H1 (cell line): ENCODE data around the gene RNF182. TPM values are rescaled to one million over a fixed set of nuclear protein-coding genes. Genes with fewer than 3 reads are reported as not detected.

ENCODE experiments used
- CTCF ChIA-PET: fragments of 300-600 bp; sonication (Branson Sonifier 250); formaldehyde crosslinking; loops from one replicate; lab custom pipeline; 2021; ENCODE audit not compliant: partially characterized antibody; lab: Charles Lee
- POLR2A ChIA-PET: fragments of 300-600 bp; sonication (Branson Sonifier 250); formaldehyde crosslinking; loops from one replicate; lab custom pipeline; 2021; ENCODE audit warnings: inconsistent platforms; ENCODE audit not compliant: partially characterized antibody; lab: Charles Lee
- DNase-seq, 2 experiments: peaks; one replicate each; pipeline versions ENCODE4 v3.0.0 to v3.0.0-alpha.2; 2010 to 2022; ENCODE audit warnings: low spot score in 2 of 2, low read depth in 1 of 2, mixed read lengths in 1 of 2
- FAIRE-seq: peaks from 2 replicates; lab custom pipeline; 2011; peaks lifted over from hg19 to GRCh38; lab: Jason Lieb, UNC
- H2AFZ ChIP-seq: 2 replicates; pipeline ENCODE4 v1.8.1; 2012; ENCODE audit warnings: low read length, inconsistent platforms
- H2AK5ac ChIP-seq: 2 replicates; pipeline ENCODE4 v1.6.1; 2013; ENCODE audit warnings: low read depth, low read length
- H2BK120ac ChIP-seq: replicated peaks from 2 replicates; pipeline ENCODE3; 2013; ENCODE audit warnings: low read depth, low read length, inconsistent platforms
- H2BK12ac ChIP-seq: 2 replicates; pipeline ENCODE4 v1.6.1; 2013; ENCODE audit warnings: low read depth, low read length
- H2BK15ac ChIP-seq: 2 replicates; pipeline ENCODE4 v1.6.1; 2013; ENCODE audit warnings: low read length
- H2BK20ac ChIP-seq: 2 replicates; pipeline ENCODE4 v1.6.1; 2013; ENCODE audit warnings: low read length
- H2BK5ac ChIP-seq: 2 replicates; pipeline ENCODE4 v1.6.1; 2013; ENCODE audit warnings: low read depth, low read length
- H3K14ac ChIP-seq: 2 replicates; pipeline ENCODE4 v1.6.1; 2013; ENCODE audit warnings: inconsistent platforms; ENCODE audit not compliant: insufficient read length
- H3K18ac ChIP-seq: 2 replicates; pipeline ENCODE4 v1.6.1; 2013; ENCODE audit warnings: low read length; ENCODE audit errors: extremely low read depth
- H3K23ac ChIP-seq: 2 replicates; pipeline ENCODE4 v1.6.1; 2013; ENCODE audit warnings: inconsistent platforms; ENCODE audit not compliant: insufficient read length
- H3K23me2 ChIP-seq: 2 replicates; pipeline ENCODE4 v1.6.1; 2013; ENCODE audit warnings: low read depth, low read length
- H3K27ac ChIP-seq: 2 replicates; pipeline ENCODE4 v1.6.1; 2011; ENCODE audit warnings: low read depth, low read length, inconsistent platforms
- H3K27me3 ChIP-seq, 4 experiments: replicated peaks in 1 of 4; 1 replicate in 1 of 4; 2 replicates in 3 of 4; pipeline versions ENCODE4 v1.6.1 to v1.8.1; 2011 to 2013; ENCODE audit warnings: low read length in 3 of 4, mild to moderate bottlenecking in 3 of 4, inconsistent platforms in 2 of 4, mixed read lengths in 2 of 4, moderate library complexity in 1 of 4; ENCODE audit not compliant: control insufficient read depth in 3 of 4, insufficient read depth in 3 of 4; ENCODE audit errors: extremely low read depth in 1 of 4
- H3K36me3 ChIP-seq, 4 experiments: 2 replicates each; pipeline versions ENCODE4 v1.6.1 to v1.8.1; 2011 to 2013; ENCODE audit warnings: mild to moderate bottlenecking in 4 of 4, low read length in 3 of 4, moderate library complexity in 2 of 4, control low read depth in 1 of 4, inconsistent platforms in 1 of 4; ENCODE audit not compliant: insufficient read depth in 4 of 4, control insufficient read depth in 2 of 4
- H3K4ac ChIP-seq: replicated peaks from 2 replicates; pipeline ENCODE3; 2013; ENCODE audit warnings: low read length, low read depth, mixed read lengths, inconsistent platforms; ENCODE audit not compliant: insufficient read length
- H3K4me1 ChIP-seq, 4 experiments: replicated peaks in 1 of 4; 1 replicate in 1 of 4; 2 replicates in 3 of 4; pipeline versions ENCODE4 v1.6.1 to v1.8.1; 2011 to 2013; ENCODE audit warnings: low read length in 3 of 4, inconsistent platforms in 2 of 4, mixed read lengths in 1 of 4; ENCODE audit not compliant: insufficient read depth in 4 of 4, control insufficient read depth in 3 of 4
- H3K4me2 ChIP-seq, 2 experiments: 2 replicates each; pipeline versions ENCODE4 v1.6.1 to v1.8.1; 2011 to 2013; ENCODE audit warnings: low read depth in 2 of 2, low read length in 2 of 2, control low read depth in 1 of 2, inconsistent platforms in 1 of 2, mild to moderate bottlenecking in 1 of 2; ENCODE audit not compliant: insufficient read depth in 1 of 2
- H3K4me3 ChIP-seq, 4 experiments: fragments of 200-600, 300-600 bp in 1 of 4; sonication (generic), shearing (Covaris generic), sonication (Bioruptor Twin) in 1 of 4; 2 replicates each; pipeline versions ENCODE4 v1.5.1 to v1.8.1; 2011 to 2016; ENCODE audit warnings: low read length in 4 of 4, low read depth in 3 of 4, control low read depth in 2 of 4, inconsistent platforms in 2 of 4, mild to moderate bottlenecking in 2 of 4, mixed read lengths in 1 of 4, moderate library complexity in 1 of 4; ENCODE audit not compliant: insufficient read depth in 2 of 4; ENCODE audit errors: extremely low read depth in 1 of 4
- H3K56ac ChIP-seq: replicated peaks from 2 replicates; pipeline ENCODE3; 2013; ENCODE audit warnings: low read depth, mild to moderate bottlenecking, mixed read lengths, low read length, inconsistent platforms; ENCODE audit not compliant: insufficient read length
- H3K79me1 ChIP-seq: 2 replicates; pipeline ENCODE4 v1.6.1; 2013; ENCODE audit warnings: low read depth, low read length, control low read depth
- H3K79me2 ChIP-seq, 2 experiments: 2 replicates each; pipeline versions ENCODE4 v1.6.1 to v1.8.1; 2012 to 2013; ENCODE audit warnings: low read length in 2 of 2, mild to moderate bottlenecking in 2 of 2, inconsistent platforms in 1 of 2; ENCODE audit not compliant: insufficient read depth in 2 of 2, control insufficient read depth in 1 of 2
- H3K9ac ChIP-seq, 4 experiments: replicated peaks in 1 of 4; 1 replicate in 1 of 4; 2 replicates in 3 of 4; pipeline versions ENCODE4 v1.6.1 to v1.8.1; 2011 to 2013; ENCODE audit warnings: low read depth in 3 of 4, low read length in 3 of 4, control low read depth in 2 of 4, mild to moderate bottlenecking in 2 of 4, moderate library complexity in 2 of 4, inconsistent platforms in 1 of 4; ENCODE audit errors: extremely low read depth in 1 of 4
- H3K9me3 ChIP-seq, 2 experiments: 2 replicates each; pipeline versions ENCODE4 v1.6.1 to v1.8.1; 2012 to 2013; ENCODE audit warnings: mild to moderate bottlenecking in 2 of 2, moderate library complexity in 2 of 2, control low read depth in 1 of 2, inconsistent platforms in 1 of 2, low read depth in 1 of 2, low read length in 1 of 2, mixed read lengths in 1 of 2; ENCODE audit not compliant: insufficient read depth in 2 of 2
- H4K20me1 ChIP-seq, 2 experiments: replicated peaks in 1 of 2; 2 replicates each; pipeline versions ENCODE3 to v1.8.1; 2011 to 2013; ENCODE audit warnings: inconsistent platforms in 2 of 2, low read length in 2 of 2, mild to moderate bottlenecking in 1 of 2; ENCODE audit not compliant: insufficient read depth in 2 of 2, control insufficient read depth in 1 of 2
- H4K5ac ChIP-seq: 2 replicates; pipeline ENCODE4 v1.6.1; 2013; ENCODE audit warnings: low read length, low read depth, mixed read lengths, inconsistent platforms; ENCODE audit not compliant: insufficient read length
- H4K8ac ChIP-seq: 2 replicates; pipeline ENCODE4 v1.8.0; 2013; ENCODE audit warnings: mild to moderate bottlenecking, moderate library complexity, low read length, inconsistent platforms; ENCODE audit not compliant: insufficient read depth; ENCODE audit errors: extremely low read depth
- H4K91ac ChIP-seq: replicated peaks from 2 replicates; pipeline ENCODE3; 2013; ENCODE audit warnings: low read length, mixed read lengths, inconsistent platforms; ENCODE audit not compliant: insufficient read length
- BRCA1 ChIP-seq: IDR thresholded peaks from 2 replicates; pipeline ENCODE4 v1.6.1; 2012; ENCODE audit warnings: low read depth, low read length, improper control_type of control experiment
- CREB1 ChIP-seq: IDR thresholded peaks from 2 replicates; pipeline ENCODE4 v1.6.1; 2012; ENCODE audit warnings: inconsistent platforms
- GABPA ChIP-seq: IDR thresholded peaks from 2 replicates; pipeline ENCODE4 v1.6.1; 2011; ENCODE audit warnings: mild to moderate bottlenecking, low read length, moderate library complexity, borderline replicate concordance; ENCODE audit not compliant: insufficient read depth
- JUND ChIP-seq: IDR thresholded peaks from 2 replicates; pipeline ENCODE4 v1.6.1; 2011; ENCODE audit warnings: mild to moderate bottlenecking, improper control_type of control experiment, low read length
- NRF1 ChIP-seq: IDR thresholded peaks from 2 replicates; pipeline ENCODE4 v1.6.1; 2011; ENCODE audit warnings: mild to moderate bottlenecking, low read depth, low read length, improper control_type of control experiment
- POLR2AphosphoS5 ChIP-seq: IDR thresholded peaks from 2 replicates; pipeline ENCODE4 v1.6.1; 2011; ENCODE audit warnings: low read depth, low read length
- RAD21 ChIP-seq, 2 experiments: IDR thresholded peaks in 1 of 2; conservative IDR thresholded peaks in 1 of 2; 2 replicates each; pipeline ENCODE4 v1.6.1; 2011; ENCODE audit warnings: low read depth in 2 of 2, low read length in 2 of 2, improper control_type of control experiment in 1 of 2, inconsistent platforms in 1 of 2, mild to moderate bottlenecking in 1 of 2, moderate library complexity in 1 of 2
- RNF2 ChIP-seq: fragments of 200-900, 300-1000 bp; sonication (generic); IDR thresholded peaks from 2 replicates; pipeline ENCODE4 v1.7.1; 2016; ENCODE audit warnings: borderline replicate concordance, low read depth, mild to moderate bottlenecking, antibody characterized with exemption, low read length; ENCODE audit not compliant: poor library complexity, severe bottlenecking; ENCODE audit errors: missing control alignments
- RXRA ChIP-seq: IDR thresholded peaks from 2 replicates; pipeline ENCODE4 v1.6.1; 2011; ENCODE audit warnings: low read depth, mild to moderate bottlenecking, low read length, moderate library complexity; ENCODE audit not compliant: insufficient read depth
- SP4 ChIP-seq: IDR thresholded peaks from 2 replicates; pipeline ENCODE4 v1.6.1; 2012; ENCODE audit warnings: low read length, inconsistent platforms
- SUZ12 ChIP-seq: fragments of 200-600 bp; sonication (generic); IDR thresholded peaks from 2 replicates; pipeline ENCODE4 v1.6.1; 2012; ENCODE audit warnings: mild to moderate bottlenecking, inconsistent platforms, low read length, moderate library complexity, mixed read lengths
- TAF7 ChIP-seq: optimal IDR thresholded peaks from 2 replicates; pipeline ENCODE3; 2011; ENCODE audit warnings: low read depth, mild to moderate bottlenecking, inconsistent platforms, low read length, moderate library complexity, borderline replicate concordance
- YY1 ChIP-seq: IDR thresholded peaks from 2 replicates; pipeline ENCODE4 v1.6.1; 2011; ENCODE audit warnings: low read depth, mild to moderate bottlenecking, low read length
- WGBS, 2 experiments: shearing (Covaris generic) in 1 of 2; methylation state at CpG; one replicate each; pipeline versions ENCODE4 v1.1.6 to v1.1.7; 2013 to 2015; ENCODE audit warnings: low lambda C conversion rate in 2 of 2, mixed read lengths in 2 of 2, inconsistent platforms in 1 of 2, low coverage in 1 of 2, missing lambda C conversion rate in 1 of 2; ENCODE audit not compliant: insufficient replicate concordance in 2 of 2, insufficient coverage in 1 of 2, insufficient read length in 1 of 2; ENCODE audit errors: extremely low coverage in 1 of 2, missing lambda C conversion rate in 1 of 2; 5-methylcytosine and 5-hydroxymethylcytosine counted together
- polyA plus RNA-seq, 7 experiments: library from polyadenylated mRNA; depleted of rRNA in 3 of 7; stranded (reverse) in 5 of 7; unstranded in 2 of 7; fragments of >200 nt in 5 of 7; fragments of 200-250 nt in 2 of 7; gene quantifications; 1 replicate in 5 of 7; 2 replicates in 1 of 7; 4 replicates in 1 of 7; pipeline versions ENCODE4 v1.2.1 to v1.2.3, GENCODE V29; 2011 to 2013; ENCODE audit warnings: missing spikeins in 2 of 7, mixed read lengths in 2 of 7
- total RNA-seq: library from RNA; stranded (reverse); fragmentation: NEBNext Ultra II Directional; extraction: Animal tissue kit (Norgen Biotek cat#: 25700); gene quantifications from 2 replicates; pipeline ENCODE4 v1.2.1, GENCODE V29; 2021

Gene RNF182
- total and polyA plus RNA-seq, 2 of the 8 experiments (the other 6 are each of a cell fraction or from before 2014, with no cell fraction given): 6.2 to 10.7 TPM

DNA sequence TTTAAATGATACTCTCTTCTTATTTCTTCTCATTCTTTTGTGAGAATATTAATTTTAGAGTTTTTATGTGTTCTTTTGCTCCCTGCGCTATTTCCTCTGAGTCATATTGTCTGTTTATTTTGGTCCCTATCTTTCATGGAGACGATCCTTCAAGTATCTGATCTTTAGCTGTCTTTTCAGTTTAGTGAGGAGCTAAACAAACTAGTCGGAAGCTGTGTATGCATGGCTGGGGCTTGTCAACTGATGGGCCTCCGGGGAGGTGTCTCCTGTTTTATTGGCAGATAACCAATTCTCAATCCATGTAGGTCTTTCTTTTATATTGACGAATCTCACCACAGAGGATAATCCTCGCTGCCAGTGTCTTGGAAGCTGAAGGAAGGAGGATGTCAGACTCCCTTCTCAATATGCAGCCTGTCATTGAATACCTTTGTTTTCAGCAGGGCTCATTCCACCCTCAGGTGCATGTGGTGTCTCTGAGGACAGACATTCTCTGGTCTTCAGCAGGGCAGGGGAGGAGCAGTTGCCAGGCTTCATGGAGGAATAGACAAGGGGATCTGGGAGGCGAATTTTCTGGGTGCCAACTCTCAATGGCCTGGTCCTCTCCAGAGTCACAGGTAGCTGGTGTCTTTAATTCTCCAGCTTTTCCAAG, 64.9 kb downstream of the RNF182 start:
- H3K4ac ChIP-seq: no peak overlapping the region
- ChIA-PET CTCF (interaction anchor here (0.8 to 1.8 kb wide), 3 partner anchors 15 to 57 kb away, joined by 3 read pairs; no protein-coding TSS in a partner anchor), POLR2A (interaction anchor here (0.8 kb wide), 2 partner anchors 19 to 62 kb away, joined by 3 read pairs; no protein-coding TSS in a partner anchor)
- no peaks in the 10 kb centered on the region for H3K9me3 ChIP-seq
- H2BK20ac ChIP-seq: no peak overlapping the region
- H3K9ac ChIP-seq: no peak overlapping the region
- H4K8ac ChIP-seq: no peak overlapping the region
- H3K36me3 ChIP-seq: no peaks in the 10 kb centered on the region
- no peaks in the 10 kb centered on the region for H3K23me2 ChIP-seq
- 83% methylated on average over 7 of the region's 7 CpGs; no CpG with 5 or more reads in 1 of the 2 experiments for WGBS, 2 experiments
- DNase-seq: no peak
- H2AK5ac ChIP-seq: no peak overlapping the region
- no peaks in the 10 kb centered on the region for H3K79me2 ChIP-seq
- no peak overlapping the region for H3K23ac ChIP-seq
- no peak overlapping the region for H2BK120ac ChIP-seq
- H4K20me1 ChIP-seq: no peaks in the 10 kb centered on the region
- H2BK5ac ChIP-seq: no peak overlapping the region
- no peak overlapping the region for H4K5ac ChIP-seq
- no peak overlapping the region for H3K18ac ChIP-seq
- H4K91ac ChIP-seq: no peak overlapping the region
- H3K4me1 ChIP-seq: 0 out of 7 replicates have a peak, but pooled peaks cover 0 to 2% (median 0%) of the 10 kb centered on the region in 4 experiments
- no peak overlapping the region for H3K4me3 ChIP-seq
- FAIRE-seq: no peak
- no peaks in the 10 kb centered on the region for H3K27me3 ChIP-seq
- H3K27ac ChIP-seq: no peak overlapping the region
- no peak overlapping the region for H3K4me2 ChIP-seq
- no peak overlapping the region for H2BK15ac ChIP-seq
- no peak overlapping the region for H3K56ac ChIP-seq
- H3K79me1 ChIP-seq: no peaks in the 10 kb centered on the region
- H2AFZ ChIP-seq: no peak overlapping the region; the same call in 1 of the 2 replicates
- no peak overlapping the region for H2BK12ac ChIP-seq
- no peak overlapping the region for H3K14ac ChIP-seq
- no peak for TF ChIP-seq RNF2
- TF ChIP-seq BRCA1: no peak
- no peak for TF ChIP-seq TAF7
- TF ChIP-seq JUND: no peak
- TF ChIP-seq SP4: no peak
- no peak for TF ChIP-seq RAD21 (IDR thresholded peaks at IDR 0.05 in 1 of 2, conservative IDR thresholded peaks at IDR 0.05 in 1 of 2; ENCODE audit: low read depth in 2 of 2, low read length in 2 of 2)
- TF ChIP-seq RXRA: no peak
- TF ChIP-seq NRF1: no peak
- TF ChIP-seq SUZ12: no peak
- no peak for TF ChIP-seq GABPA
- TF ChIP-seq POLR2AphosphoS5: no peak
- no peak for TF ChIP-seq CREB1
- TF ChIP-seq YY1: no peak
